ENCODE measurements around the gene EEF1A1. TPM values are rescaled to one million over a fixed set of nuclear protein-coding genes. Genes with fewer than 3 reads are reported as not detected.

The EEF1A1 gene
- polyA plus RNA-seq, 1 of the 3 experiments (the other 2 are of a cell fraction), result 10,787 TPM

GRCh38 chr6:73516514-73517489 lies 4.0 kb downstream of the EEF1A1 start:
- Histone ChIP-seq H3K9me3 (no peaks in the 10 kb centered on the region), H3K4me2 (peak overlapping the region; percentile 66), H3K9me2 (no peaks in the 10 kb centered on the region), H3K9ac (peak overlapping the region; percentile 55), H3K36me3 (replicated peaks in 1 of 2; ENCODE audit: control insufficient read depth in 1 of 2, insufficient read depth in 2 of 2, low read length in 1 of 2) (peaks cover 47 to 56% of the 10 kb centered on the region in 2 experiments), H3F3A (replicated peaks; ENCODE audit: insufficient read depth) (peaks cover 77% of the 10 kb centered on the region), H3K4me1 (ENCODE audit: control insufficient read depth in 1 of 2, insufficient read depth in 2 of 2, low read depth in 1 of 2, low read length in 1 of 2) (peaks cover 14 to 16% of the 10 kb centered on the region in 2 experiments; a peak in 3 of 4 replicates), H4K20me1 (ENCODE audit: insufficient read depth) (peaks cover 76% of the 10 kb centered on the region), H3K4me3 (ENCODE audit: low read depth in 2 of 2, low read length in 1 of 2) (peak overlapping the region; percentile 25 to 95), H3K27ac (ENCODE audit: low read depth in 2 of 2, low read length in 1 of 2) (peak overlapping the region; percentile 43 to 97; a peak in 3 of 4 replicates), H3K79me2 (ENCODE audit: insufficient read depth) (peaks cover 47% of the 10 kb centered on the region), H3K27me3 (ENCODE audit: insufficient read depth) (no peaks in the 10 kb centered on the region), H2AFZ (ENCODE audit: low read depth) (no peak overlapping the region)
- DNase-seq, result no peak
- TF ChIP-seq GABPA (IDR thresholded peaks at IDR 0.05; ENCODE audit: low read depth) (no peak), POLR2AphosphoS5 (IDR thresholded peaks at IDR 0.05; ENCODE audit: low read depth, low read length) (peak; percentile 70)
- 62% methylated on average over 4 of the region's 4 CpGs for WGBS (ENCODE audit: low lambda C conversion rate)
- POLR2A ChIA-PET, result no interaction called here
- CTCF ChIA-PET, result interaction anchor here (1.1 to 2.3 kb wide), 3 partner anchors 94 to 136 kb away, joined by 3 to 14 read pairs (median 4); partner anchors contain the start of gene SLC17A5

- Histone ChIP-seq H4K20me1 (ENCODE audit: insufficient read depth) (peaks cover 71% of the 10 kb centered on the region), H3K9ac (peak overlapping the region; percentile 4; the same call in 1 of the 2 replicates), H3K36me3 (replicated peaks in 1 of 2; ENCODE audit: control insufficient read depth in 1 of 2, insufficient read depth in 2 of 2, low read length in 1 of 2) (peaks cover 47 to 53% of the 10 kb centered on the region in 2 experiments), H3K79me2 (ENCODE audit: insufficient read depth) (peaks cover 40% of the 10 kb centered on the region), H3K9me3 (no peaks in the 10 kb centered on the region), H3F3A (replicated peaks; ENCODE audit: insufficient read depth) (peaks cover 82% of the 10 kb centered on the region), H2AFZ (ENCODE audit: low read depth) (no peak overlapping the region), H3K27me3 (ENCODE audit: insufficient read depth) (no peaks in the 10 kb centered on the region), H3K4me1 (ENCODE audit: control insufficient read depth in 1 of 2, insufficient read depth in 2 of 2, low read depth in 1 of 2, low read length in 1 of 2) (peaks cover 14 to 16% of the 10 kb centered on the region in 2 experiments; a peak in 3 of 4 replicates), H3K9me2 (no peaks in the 10 kb centered on the region), H3K27ac (ENCODE audit: low read depth in 2 of 2, low read length in 1 of 2) (peak overlapping the region; percentile 43 to 97), H3K4me2 (peak overlapping the region; percentile 29; the same call in 1 of the 2 replicates), H3K4me3 (ENCODE audit: low read depth in 2 of 2, low read length in 1 of 2) (no peak overlapping the region; a peak in 1 of 4 replicates)
- DNase-seq, result no peak
- 59% methylated on average over 4 of the region's 4 CpGs for WGBS (ENCODE audit: low lambda C conversion rate)
- TF ChIP-seq JUND (IDR thresholded peaks at IDR 0.05) (peak; percentile 4; the same call in 1 of the 2 replicates), SIN3A (IDR thresholded peaks at IDR 0.05; ENCODE audit: borderline replicate concordance, low read depth, low read length) (no peak)
- CTCF ChIA-PET, result interaction anchor here (0.6 to 3.0 kb wide), 13 partner anchors 15 to 138 kb away, joined by 3 to 22 read pairs (median 4); partner anchors contain the start of genes MTO1 and SLC17A5
- POLR2A ChIA-PET, result interaction anchor here (1.1 to 3.1 kb wide), 2 partner anchors 14 to 43 kb away, joined by 3 to 11 read pairs; no protein-coding TSS in a partner anchor
These were observed 5.6 kb downstream of the EEF1A1 start for GRCh38 chr6:73515204-73515655.

GRCh38 chr6:73514746-73515110 lies 6.1 kb downstream of the EEF1A1 start:
- Histone ChIP-seq H3K9me3 (no peaks in the 10 kb centered on the region), H3K36me3 (replicated peaks in 1 of 2; ENCODE audit: control insufficient read depth in 1 of 2, insufficient read depth in 2 of 2, low read length in 1 of 2) (peaks cover 43 to 48% of the 10 kb centered on the region in 2 experiments), H3K4me3 (ENCODE audit: low read depth in 2 of 2, low read length in 1 of 2) (no peak overlapping the region), H3K4me2 (no peak overlapping the region), H3F3A (replicated peaks; ENCODE audit: insufficient read depth) (peaks cover 84% of the 10 kb centered on the region), H4K20me1 (ENCODE audit: insufficient read depth) (peaks cover 66% of the 10 kb centered on the region), H3K9me2 (no peaks in the 10 kb centered on the region), H3K27me3 (ENCODE audit: insufficient read depth) (no peaks in the 10 kb centered on the region), H2AFZ (ENCODE audit: low read depth) (no peak overlapping the region), H3K4me1 (ENCODE audit: control insufficient read depth in 1 of 2, insufficient read depth in 2 of 2, low read depth in 1 of 2, low read length in 1 of 2) (peaks cover 14 to 16% of the 10 kb centered on the region in 2 experiments; a peak in 3 of 4 replicates), H3K79me2 (ENCODE audit: insufficient read depth) (peaks cover 35% of the 10 kb centered on the region), H3K9ac (no peak overlapping the region), H3K27ac (ENCODE audit: low read depth in 2 of 2, low read length in 1 of 2) (peak overlapping the region in 1 of 2 experiments; percentile 97; a peak in 3 of 4 replicates)
- DNase-seq, result no peak
- POLR2A ChIA-PET, result interaction anchor here (1.0 to 3.1 kb wide), 4 partner anchors 14 to 53 kb away, joined by 3 to 11 read pairs (median 4); partner anchors contain the start of gene MTO1
- WGBS (ENCODE audit: low lambda C conversion rate), result 63% methylated on average over 3 of the region's 3 CpGs
- CTCF ChIA-PET, result interaction anchor here (0.8 to 3.0 kb wide), 4 partner anchors 14 to 138 kb away, joined by 3 to 22 read pairs (median 9); partner anchors contain the start of gene SLC17A5
- TF ChIP-seq RCOR1 (IDR thresholded peaks at IDR 0.05; ENCODE audit: low read length) (no peak), MXI1 (IDR thresholded peaks at IDR 0.05; ENCODE audit: low read depth, low read length) (no peak), ZBTB33 (IDR thresholded peaks at IDR 0.05; ENCODE audit: borderline replicate concordance, low read depth) (no peak), POLR2AphosphoS5 (IDR thresholded peaks at IDR 0.05; ENCODE audit: low read depth, low read length) (no peak; the same call in 1 of the 2 replicates), SIN3A (IDR thresholded peaks at IDR 0.05; ENCODE audit: borderline replicate concordance, low read depth, low read length) (no peak), REST (IDR thresholded peaks at IDR 0.05; ENCODE audit: low read depth, low read length) (no peak), NFIC (IDR thresholded peaks at IDR 0.05; ENCODE audit: borderline replicate concordance) (no peak), FOXM1 (IDR thresholded peaks at IDR 0.05; ENCODE audit: low read depth) (no peak)
